Activated gamma-delta T cell (primary cell): ENCODE measurements around the gene OGN.

Experiments
- DNase-seq: peaks from one replicate; lab custom pipeline; 2025; lab: John Stamatoyannopoulos, UW

Gene OGN

GRCh38 chr9:92342825-92343488, 61.4 kb downstream of the OGN start:
- no peak for DNase-seq

- DNase-seq = no peak
Observed at GRCh38 chr9:92341578-92341977, 62.8 kb downstream of the OGN start.

GRCh38 chr9:92333282-92333634, 71.1 kb downstream of the OGN start:
- DNase-seq = no peak
